Stomach (tissue), 9 donors: ENCODE measurements around the gene EMCN. TPM values are rescaled to one million over a fixed set of nuclear protein-coding genes. Genes with fewer than 3 reads are reported as not detected.

ENCODE experiments used
- DNase-seq, 2 donors: peaks; one replicate each; pipeline versions ENCODE4 v3.0.0 to v3.0.0-alpha.2; 2013 to 2019
- H3K27ac ChIP-seq, 5 donors: fragments of 200-600 bp in 4 of 5; sonication (generic) in 4 of 5; one replicate each; pipeline ENCODE4 v1.5.1; 2013 to 2019; ENCODE audit warnings: mild to moderate bottlenecking in 1 of 5, moderate library complexity in 1 of 5
- H3K27me3 ChIP-seq, 3 donors: fragments of 200-600 bp; sonication (generic); one replicate each; pipeline ENCODE4 v1.5.1; 2017 to 2019; ENCODE audit warnings: mixed run types in 1 of 3
- H3K36me3 ChIP-seq, 4 donors: fragments of 200-600 bp; sonication (generic); 1 replicate in 3 of 4; 2 replicates in 1 of 4; pipeline ENCODE4 v1.5.1; 2016 to 2019
- H3K4me1 ChIP-seq, 4 donors: fragments of 200-600 bp; sonication (generic); one replicate each; pipeline ENCODE4 v1.5.1; 2016 to 2019
- H3K4me3 ChIP-seq, 4 donors: fragments of 200-600 bp; sonication (generic) in 3 of 4; one replicate each; pipeline ENCODE4 v1.5.1; 2016 to 2019; ENCODE audit warnings: mild to moderate bottlenecking in 1 of 4
- H3K9me3 ChIP-seq, 4 donors: fragments of 200-600 bp; sonication (generic); one replicate each; pipeline ENCODE4 v1.5.1; 2016 to 2019
- EP300 ChIP-seq: sonication (generic); formaldehyde crosslinking; IDR thresholded peaks from one replicate; pipeline ENCODE4 v1.6.1; 2017; ENCODE audit warnings: antibody characterized with exemption
- POLR2A ChIP-seq, 4 donors: fragments of 450-650 bp; IDR thresholded peaks; one replicate each; pipeline ENCODE4 v1.6.1; 2016; ENCODE audit warnings: antibody characterized with exemption in 4 of 4, control low read depth in 2 of 4, mild to moderate bottlenecking in 1 of 4, moderate library complexity in 1 of 4
- POLR2AphosphoS5 ChIP-seq, 3 donors: sonication (generic); formaldehyde crosslinking; IDR thresholded peaks; one replicate each; pipeline ENCODE4 v1.6.1; 2016; ENCODE audit warnings: antibody characterized with exemption in 3 of 3
- WGBS, 5 donors: extraction: QIAGEN DNeasy Blood & Tissue Kit in 3 of 5; methylation state at CpG; one replicate each; pipeline versions ENCODE4 v1.1.5 to v1.1.7; 2013 to 2018; 5-methylcytosine and 5-hydroxymethylcytosine counted together
- intact Hi-C: fragments of 100-400 bp; cut with DNase I; formaldehyde crosslinking; loops from one replicate; pipeline ENCODE4 v1.15.1; 2023; ENCODE audit warnings: low total_unique reads
- polyA plus RNA-seq, 3 donors: library from polyadenylated mRNA; stranded (reverse); fragments of 200-250 nt; gene quantifications; one replicate each; pipeline ENCODE4 v1.2.3, GENCODE V29; 2013
- total RNA-seq, 5 donors: library from RNA; depleted of rRNA; stranded (reverse); fragments of >200 nt; gene quantifications; one replicate each; pipeline versions ENCODE4 v1.1.0 to v1.2.3, GENCODE V29; 2014 to 2016
- TF ChIP-seq, protein P1 (sequence below), 7 experiments: fragments of 450-650 bp in 4 of 7; fragments of 200-600 bp in 3 of 7; sonication (generic) in 3 of 7; IDR thresholded peaks; one replicate each; pipeline ENCODE4 v1.5.1; 2016 to 2019; ENCODE audit warnings: antibody characterized with exemption in 7 of 7, control low read depth in 2 of 7, mild to moderate bottlenecking in 1 of 7
- donor health status: healthy with polysubstance abuse.
- donor health status: Bipolar disorder and iron deficiency.
- donor health status: healthy.

EMCN gene
- total and polyA plus RNA-seq, 8 donors = 0.29 to 16.2 (median 3.2) TPM; not detected in 2

DNA sequence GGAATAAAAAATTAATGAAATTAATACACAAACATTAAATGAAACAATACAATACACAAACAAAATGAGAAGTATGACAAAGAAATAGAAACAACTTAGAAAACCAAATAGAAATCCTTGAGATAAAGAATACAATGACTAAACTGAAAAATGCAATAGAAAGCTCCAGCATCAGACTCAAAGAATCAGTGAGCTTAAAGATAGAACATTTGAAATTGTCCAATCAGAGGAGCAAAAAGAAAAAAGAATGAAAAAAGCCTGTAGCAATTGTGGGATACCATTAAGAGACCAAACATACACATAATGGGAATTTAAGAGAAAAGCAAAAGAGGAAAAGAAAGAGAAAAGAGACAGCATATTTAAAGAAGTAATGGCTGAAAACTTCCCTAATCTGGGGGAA, 25.7 kb downstream of the EMCN start:
- no peaks in the 10 kb centered on the region for H3K27me3 ChIP-seq
- no peaks in the 10 kb centered on the region for H3K36me3 ChIP-seq
- H3K4me1 ChIP-seq = no peaks in the 10 kb centered on the region
- TF ChIP-seq POLR2AphosphoS5 (IDR thresholded peaks at IDR 0.05) = no peak
- TF ChIP-seq POLR2A (IDR thresholded peaks at IDR 0.05) = no peak
- TF ChIP-seq, protein P1, sequence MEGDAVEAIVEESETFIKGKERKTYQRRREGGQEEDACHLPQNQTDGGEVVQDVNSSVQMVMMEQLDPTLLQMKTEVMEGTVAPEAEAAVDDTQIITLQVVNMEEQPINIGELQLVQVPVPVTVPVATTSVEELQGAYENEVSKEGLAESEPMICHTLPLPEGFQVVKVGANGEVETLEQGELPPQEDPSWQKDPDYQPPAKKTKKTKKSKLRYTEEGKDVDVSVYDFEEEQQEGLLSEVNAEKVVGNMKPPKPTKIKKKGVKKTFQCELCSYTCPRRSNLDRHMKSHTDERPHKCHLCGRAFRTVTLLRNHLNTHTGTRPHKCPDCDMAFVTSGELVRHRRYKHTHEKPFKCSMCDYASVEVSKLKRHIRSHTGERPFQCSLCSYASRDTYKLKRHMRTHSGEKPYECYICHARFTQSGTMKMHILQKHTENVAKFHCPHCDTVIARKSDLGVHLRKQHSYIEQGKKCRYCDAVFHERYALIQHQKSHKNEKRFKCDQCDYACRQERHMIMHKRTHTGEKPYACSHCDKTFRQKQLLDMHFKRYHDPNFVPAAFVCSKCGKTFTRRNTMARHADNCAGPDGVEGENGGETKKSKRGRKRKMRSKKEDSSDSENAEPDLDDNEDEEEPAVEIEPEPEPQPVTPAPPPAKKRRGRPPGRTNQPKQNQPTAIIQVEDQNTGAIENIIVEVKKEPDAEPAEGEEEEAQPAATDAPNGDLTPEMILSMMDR (IDR thresholded peaks at IDR 0.05) = no peak
- peaks cover 0 to 21% (median 13%) of the 10 kb centered on the region in 4 donors for H3K9me3 ChIP-seq
- H3K4me3 ChIP-seq = no peak overlapping the region
- intact Hi-C loops = no loop called here
- DNase-seq = no peak
- H3K27ac ChIP-seq = no peak overlapping the region

DNA sequence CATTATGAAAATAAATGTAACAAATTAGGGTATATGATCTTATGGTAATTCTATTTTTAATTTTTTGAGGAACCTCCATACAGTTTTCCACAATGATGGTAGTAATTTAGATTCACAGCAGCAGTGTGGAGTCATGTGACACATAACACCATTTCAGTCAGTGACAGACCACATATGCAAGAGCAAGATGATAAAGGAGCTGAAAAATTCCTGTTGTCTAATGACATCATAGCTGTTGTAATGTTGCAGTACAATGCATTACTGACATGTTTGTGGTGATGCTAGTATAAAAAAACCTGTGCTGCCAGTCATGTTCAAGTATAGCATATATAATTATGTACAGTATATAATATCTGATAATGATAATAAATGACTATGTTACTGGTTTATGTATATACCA, 28.5 kb downstream of the EMCN start:
- H3K27me3 ChIP-seq = no peaks in the 10 kb centered on the region
- H3K27ac ChIP-seq = no peak overlapping the region
- no peaks in the 10 kb centered on the region for H3K4me1 ChIP-seq
- no peaks in the 10 kb centered on the region for H3K36me3 ChIP-seq
- intact Hi-C loops = no loop called here
- no peak overlapping the region for H3K4me3 ChIP-seq
- no peak for DNase-seq
- TF ChIP-seq EP300 (no peak), POLR2A (IDR thresholded peaks at IDR 0.05) (no peak), POLR2AphosphoS5 (IDR thresholded peaks at IDR 0.05) (no peak)
- TF ChIP-seq, protein P1 (IDR thresholded peaks at IDR 0.05) = no peak
- H3K9me3 ChIP-seq = peaks cover 0 to 21% (median 13%) of the 10 kb centered on the region in 4 donors

DNA sequence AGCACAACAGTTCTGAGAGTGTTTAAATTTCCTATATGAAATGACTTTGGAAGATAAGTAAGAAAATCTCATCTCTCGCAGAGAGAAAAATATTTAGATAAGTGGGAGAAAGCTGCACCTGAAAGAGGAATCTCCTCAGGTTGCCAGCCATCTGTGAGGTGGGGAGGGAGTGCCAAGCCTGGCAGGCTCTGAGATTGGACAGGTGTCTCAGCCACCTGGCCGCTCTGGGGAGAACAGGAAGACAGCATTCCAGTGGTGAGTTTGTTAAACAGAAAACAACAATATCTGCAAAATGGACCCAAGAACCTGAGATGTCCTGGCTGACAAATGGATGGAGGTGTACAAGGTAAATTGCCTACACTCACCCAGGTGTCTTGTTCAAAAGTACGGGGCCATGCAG, 31.3 kb downstream of the EMCN start:
- 58 to 75% (median 62%) methylated on average over 3 of the region's 3 CpGs for WGBS, 5 donors
- Histone ChIP-seq H3K27ac (no peak overlapping the region), H3K4me1 (no peaks in the 10 kb centered on the region), H3K36me3 (no peaks in the 10 kb centered on the region), H3K9me3 (peaks cover 0 to 6% (median 4%) of the 10 kb centered on the region in 4 donors), H3K27me3 (no peaks in the 10 kb centered on the region), H3K4me3 (no peak overlapping the region)
- TF ChIP-seq EP300 (no peak), POLR2AphosphoS5 (IDR thresholded peaks at IDR 0.05) (no peak), POLR2A (IDR thresholded peaks at IDR 0.05) (no peak)
- TF ChIP-seq, protein P1 (IDR thresholded peaks at IDR 0.05) = no peak
- DNase-seq = peak in 1 of 2 donors; percentile 46
- intact Hi-C loops = no loop called here

DNA sequence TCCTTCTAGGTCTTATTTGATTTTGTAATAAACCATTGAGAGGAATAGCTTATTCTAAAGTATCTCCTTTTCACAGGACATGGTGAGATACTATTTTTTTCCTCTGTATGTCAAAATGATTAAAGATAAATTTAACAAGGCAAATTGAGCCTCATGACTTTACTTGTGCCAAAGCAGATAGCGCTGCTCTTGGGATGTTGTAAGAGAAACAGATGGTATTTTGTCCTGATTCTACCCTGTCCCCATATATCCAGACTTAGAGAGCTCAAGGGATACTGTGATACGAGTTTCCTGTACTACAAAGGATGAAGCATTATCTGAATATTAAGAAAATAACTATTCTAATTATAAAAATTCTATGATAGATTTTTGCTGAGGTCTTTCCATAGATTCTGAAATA, 34.0 kb downstream of the EMCN start:
- Histone ChIP-seq H3K27me3 (no peaks in the 10 kb centered on the region), H3K36me3 (no peaks in the 10 kb centered on the region), H3K4me3 (no peak overlapping the region), H3K9me3 (no peaks in the 10 kb centered on the region), H3K4me1 (no peaks in the 10 kb centered on the region), H3K27ac (no peak overlapping the region)
- intact Hi-C loops = no loop called here
- TF ChIP-seq, protein P1 (IDR thresholded peaks at IDR 0.05) = no peak
- TF ChIP-seq EP300 (no peak), POLR2A (IDR thresholded peaks at IDR 0.05) (no peak), POLR2AphosphoS5 (IDR thresholded peaks at IDR 0.05) (no peak)
- WGBS, 5 donors = 83 to 91% (median 86%) methylated on average over 2 of the region's 2 CpGs
- no peak for DNase-seq
